GM10248 (cell line): ENCODE results near the gene ZNF100.
"Not testable (repeated sequence)": the region's sequence is repeated elsewhere in the genome, so short reads cannot be mapped to it uniquely, and the experiment has no call there.

Experiments used
- CTCF ChIA-PET: fragments of 300-600 bp; sonication (Branson Sonifier 250); formaldehyde crosslinking; extraction: SDS; loops from one replicate; lab custom pipeline; 2021; ENCODE audit warnings: antibody characterized with exemption; lab: Yijun Ruan, JAX
- POLR2A ChIA-PET: fragments of 350-650 bp; sonication (Branson Sonifier 250); formaldehyde crosslinking; extraction: SDS; loops from one replicate; lab custom pipeline; 2020; ENCODE audit warnings: antibody characterized with exemption; lab: Yijun Ruan, JAX
- DNase-seq: peaks from one replicate; pipeline ENCODE4 v3.0.0; 2012; ENCODE audit errors: extremely low spot score
- TF ChIP-seq, protein P1 (sequence below): IDR thresholded peaks from 2 replicates; pipeline ENCODE4 v1.5.1; 2012; ENCODE audit warnings: mild to moderate bottlenecking, low read depth; ENCODE audit errors: extremely low read depth, missing control alignments, control extremely low read depth

ZNF100 gene

DNA sequence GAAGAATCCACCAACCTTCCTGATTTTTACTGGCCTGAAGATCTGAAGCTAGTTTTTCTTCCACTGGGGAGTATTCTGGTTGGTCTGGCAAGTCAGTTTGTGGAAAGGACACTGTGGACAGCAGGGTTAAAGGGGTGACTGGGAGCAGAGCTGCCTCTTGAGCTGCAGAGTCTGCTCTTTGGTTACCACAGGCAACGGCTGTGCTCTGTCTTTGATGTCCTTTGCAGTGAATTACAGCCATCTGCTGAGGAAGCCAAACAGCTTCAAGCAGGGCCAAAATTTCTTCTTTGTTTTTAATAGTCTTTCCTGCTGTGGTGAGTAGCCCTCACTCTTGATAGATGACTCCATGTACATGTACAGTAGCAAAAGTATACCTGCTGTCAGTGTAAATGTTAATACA is 75.7 kb downstream of the ZNF100 start:
- DNase-seq, result no peak
- POLR2A ChIA-PET, result no interaction called here
- TF ChIP-seq, protein P1, sequence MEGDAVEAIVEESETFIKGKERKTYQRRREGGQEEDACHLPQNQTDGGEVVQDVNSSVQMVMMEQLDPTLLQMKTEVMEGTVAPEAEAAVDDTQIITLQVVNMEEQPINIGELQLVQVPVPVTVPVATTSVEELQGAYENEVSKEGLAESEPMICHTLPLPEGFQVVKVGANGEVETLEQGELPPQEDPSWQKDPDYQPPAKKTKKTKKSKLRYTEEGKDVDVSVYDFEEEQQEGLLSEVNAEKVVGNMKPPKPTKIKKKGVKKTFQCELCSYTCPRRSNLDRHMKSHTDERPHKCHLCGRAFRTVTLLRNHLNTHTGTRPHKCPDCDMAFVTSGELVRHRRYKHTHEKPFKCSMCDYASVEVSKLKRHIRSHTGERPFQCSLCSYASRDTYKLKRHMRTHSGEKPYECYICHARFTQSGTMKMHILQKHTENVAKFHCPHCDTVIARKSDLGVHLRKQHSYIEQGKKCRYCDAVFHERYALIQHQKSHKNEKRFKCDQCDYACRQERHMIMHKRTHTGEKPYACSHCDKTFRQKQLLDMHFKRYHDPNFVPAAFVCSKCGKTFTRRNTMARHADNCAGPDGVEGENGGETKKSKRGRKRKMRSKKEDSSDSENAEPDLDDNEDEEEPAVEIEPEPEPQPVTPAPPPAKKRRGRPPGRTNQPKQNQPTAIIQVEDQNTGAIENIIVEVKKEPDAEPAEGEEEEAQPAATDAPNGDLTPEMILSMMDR, result no peak
- CTCF ChIA-PET, result no interaction called here

DNA sequence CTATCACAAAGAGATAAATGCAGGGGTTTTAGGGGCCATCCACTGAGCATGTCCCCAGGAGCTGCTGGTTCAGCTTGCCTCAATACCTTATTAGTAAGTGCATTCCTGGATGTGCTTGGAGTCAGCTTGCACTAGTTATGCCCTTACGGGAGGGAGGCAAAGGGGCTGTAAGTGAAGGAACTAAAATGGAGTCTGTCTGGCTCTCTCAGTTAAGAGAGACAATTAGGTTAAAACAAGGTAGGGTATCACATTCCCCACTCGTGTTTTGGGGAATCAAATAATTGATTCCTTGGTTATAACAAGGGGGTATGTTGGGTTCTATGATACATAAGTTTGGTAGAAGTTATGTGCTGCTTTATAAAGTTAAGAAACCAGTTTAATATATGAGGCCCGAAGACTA is 78.9 kb downstream of the ZNF100 start:
- TF ChIP-seq, protein P1, result no peak
- ChIA-PET POLR2A (no interaction called here), CTCF (no interaction called here)
- DNase-seq, result no peak

DNA sequence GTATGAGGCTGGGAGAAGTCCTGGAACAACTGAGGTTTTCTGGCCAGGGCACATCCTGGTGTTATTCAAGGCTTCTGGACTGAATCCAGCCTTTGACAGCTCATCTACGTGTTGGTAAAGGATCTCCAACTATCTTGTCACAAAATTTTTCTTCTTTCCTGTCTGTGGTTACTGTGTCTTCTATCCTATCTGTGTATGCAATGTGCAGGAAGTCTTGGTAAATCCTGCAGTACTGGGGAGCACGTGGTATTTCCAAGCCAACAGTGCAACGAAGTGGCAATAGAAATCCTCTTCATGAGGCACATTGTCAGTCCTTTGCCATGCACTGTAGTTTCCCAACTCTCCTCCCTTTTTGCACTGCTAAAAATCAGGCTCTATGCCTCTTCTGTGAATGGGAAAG is 86.7 kb downstream of the ZNF100 start:
- DNase-seq, result no peak
- TF ChIP-seq, protein P1, result no peak
- ChIA-PET POLR2A (no interaction called here), CTCF (no interaction called here)

DNA sequence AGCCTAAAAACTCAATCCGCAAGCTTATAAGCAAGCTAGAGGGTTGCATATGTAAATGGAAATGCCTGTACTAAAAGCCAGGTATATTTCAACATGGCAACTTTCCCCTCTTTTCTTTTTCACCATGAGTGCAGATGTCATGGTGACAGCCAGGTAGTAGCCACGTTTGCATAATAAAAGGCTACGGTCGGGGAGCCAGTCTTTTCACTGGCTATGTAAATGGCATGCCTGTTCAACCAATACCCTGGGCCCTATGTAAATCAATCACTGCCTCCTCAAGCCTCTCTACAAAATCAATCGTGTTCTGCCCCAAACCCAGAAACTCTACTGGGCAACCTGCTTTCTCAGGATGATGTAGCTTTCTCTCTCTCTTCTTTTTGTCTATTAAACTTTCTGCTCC is 87.4 kb downstream of the ZNF100 start:
- POLR2A ChIA-PET, result no interaction called here
- DNase-seq, result no peak
- CTCF ChIA-PET, result no interaction called here
- TF ChIP-seq, protein P1, result no peak

DNA sequence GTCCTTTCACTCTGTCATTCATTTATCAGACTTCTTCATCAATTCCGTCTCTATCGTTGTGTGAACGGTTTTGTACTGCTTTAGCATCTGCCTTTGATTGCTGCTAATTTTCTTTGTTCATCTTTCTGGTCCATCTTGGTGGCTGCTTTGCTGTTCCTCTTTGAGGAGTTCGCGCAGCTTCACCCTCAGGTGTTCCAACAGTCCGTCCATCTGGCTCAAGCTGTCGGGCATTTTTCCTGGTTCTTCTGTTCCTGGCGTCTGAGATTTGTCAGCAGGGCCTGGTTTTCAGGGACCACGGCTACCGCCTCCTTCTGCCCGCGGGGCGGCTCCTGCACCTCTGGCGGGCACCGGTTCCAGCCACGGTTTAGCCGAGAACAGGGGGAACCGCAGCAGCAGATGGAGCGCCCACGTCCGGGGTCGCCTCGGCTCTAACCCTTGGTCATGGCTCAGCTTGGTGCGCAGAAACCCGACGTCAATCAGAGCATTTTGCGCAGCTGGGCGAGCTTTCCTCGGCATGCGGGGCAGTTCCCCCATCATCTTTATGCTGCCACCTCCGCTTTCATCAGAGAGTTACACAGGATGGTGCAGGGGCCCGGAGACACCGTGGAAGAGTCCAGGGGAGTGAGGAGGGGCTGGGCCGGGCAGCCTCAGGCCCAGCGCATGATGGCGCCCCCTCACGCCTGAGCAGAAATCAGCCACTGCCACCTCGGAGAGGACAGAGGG is 89.5 kb downstream of the ZNF100 start:
- TF ChIP-seq, protein P1, result peak; percentile 10
- no peak for DNase-seq

DNA sequence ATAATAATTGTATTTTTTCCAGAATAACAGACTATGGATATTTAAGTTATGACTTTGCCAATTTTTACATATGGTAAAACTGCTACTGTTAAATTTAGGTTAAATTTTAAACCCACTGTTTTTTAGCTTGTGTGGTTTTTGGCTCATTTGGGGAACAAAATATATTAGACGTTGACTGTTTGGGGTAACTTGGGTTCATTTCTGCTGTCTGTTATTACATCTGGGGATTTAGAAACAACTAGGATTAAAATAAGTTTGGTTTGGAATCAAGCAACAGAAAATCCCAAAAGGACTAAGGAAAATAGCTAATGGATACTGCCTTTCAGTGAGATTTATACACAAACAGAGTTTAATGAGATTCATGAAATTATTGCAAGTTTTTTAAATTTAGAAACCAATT is 92.9 kb downstream of the ZNF100 start:
- DNase-seq, result no peak
- ChIA-PET CTCF (interaction anchor here (2.7 kb wide), 1 partner anchor 11 kb away, joined by 7 read pairs; no protein-coding TSS in a partner anchor), POLR2A (no interaction called here)
- TF ChIP-seq, protein P1, result no peak

More for the DNA sequence above, 89.5 kb downstream of the ZNF100 start:
- POLR2A ChIA-PET, result no interaction called here
- CTCF ChIA-PET, result no interaction called here

DNA sequence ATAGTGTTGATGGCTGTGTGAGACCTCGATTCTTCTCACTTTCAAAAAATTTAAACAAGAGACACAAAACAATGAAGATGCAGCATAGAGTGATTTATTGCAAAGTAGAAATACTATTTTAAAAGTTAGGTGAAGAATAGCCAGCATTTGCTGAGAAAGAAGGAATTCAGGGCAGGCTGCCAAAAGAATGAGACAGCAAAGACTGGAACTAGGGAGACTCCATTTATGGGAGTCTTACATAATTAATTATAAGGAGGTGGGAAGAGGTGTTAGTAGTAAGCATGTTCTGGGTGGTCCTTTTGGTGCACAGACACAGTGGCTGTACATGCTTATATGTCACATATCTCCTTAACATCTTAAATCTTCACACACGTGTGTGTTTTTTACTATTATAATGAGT is 93.9 kb downstream of the ZNF100 start:
- POLR2A ChIA-PET, CTCF ChIA-PET, DNase-seq: not testable (repeated sequence)
